Thyroid gland (tissue), 4 donors: Measurements from ENCODE around the gene ATE1.

Experiments
- CTCF ChIP-seq, 6 experiments: fragments of 200-600 bp in 3 of 6; fragments of 450-650 bp in 3 of 6; sonication (generic) in 3 of 6; IDR thresholded peaks; one replicate each; pipeline ENCODE4 v1.5.1; 2016 to 2019; ENCODE audit warnings: antibody characterized with exemption in 6 of 6, mild to moderate bottlenecking in 2 of 6, inconsistent platforms in 1 of 6, moderate library complexity in 1 of 6
- POLR2A ChIP-seq, 2 donors: fragments of 450-650 bp; IDR thresholded peaks; one replicate each; pipeline ENCODE4 v1.6.1; 2017; ENCODE audit warnings: antibody characterized with exemption in 2 of 2, mild to moderate bottlenecking in 2 of 2, moderate library complexity in 1 of 2

GRCh38 chr10:121747163-121747775 is 180.6 kb downstream of the ATE1 start:
- no peak for TF ChIP-seq CTCF (IDR thresholded peaks at IDR 0.05)
- TF ChIP-seq POLR2A (IDR thresholded peaks at IDR 0.05): no peak
